Cerebellar nuclear complex (tissue), 1 donor: ENCODE measurements around the gene CPEB1.
"Not testable (repeated sequence)": the region's sequence is repeated elsewhere in the genome, so short reads cannot be mapped to it uniquely, and the experiment has no call there.

Source experiments
- DNase-seq, 2 experiments: peaks; one replicate each; lab custom pipeline; 2025; lab: John Stamatoyannopoulos, UW

Gene CPEB1

DNA sequence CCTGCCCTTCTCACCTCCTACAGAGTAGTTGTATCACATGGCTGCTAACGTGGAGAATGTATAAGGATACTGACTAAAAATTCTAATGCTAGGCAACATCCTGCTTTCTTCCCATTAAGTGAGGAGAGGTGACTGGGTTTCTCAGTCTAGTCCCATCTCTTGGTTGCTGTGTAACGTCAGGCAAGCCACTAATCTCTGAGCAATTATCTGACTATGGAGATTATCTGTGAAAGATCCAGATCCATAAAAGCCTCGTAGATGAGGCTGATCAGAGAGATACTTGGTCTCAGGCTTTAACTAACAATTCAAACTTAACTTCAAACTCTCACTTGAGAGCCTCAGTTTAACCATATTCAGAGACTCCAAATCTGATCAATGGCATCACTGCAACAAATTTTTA lies 102.2 kb downstream of the CPEB1 start:
- no peak for DNase-seq

DNA sequence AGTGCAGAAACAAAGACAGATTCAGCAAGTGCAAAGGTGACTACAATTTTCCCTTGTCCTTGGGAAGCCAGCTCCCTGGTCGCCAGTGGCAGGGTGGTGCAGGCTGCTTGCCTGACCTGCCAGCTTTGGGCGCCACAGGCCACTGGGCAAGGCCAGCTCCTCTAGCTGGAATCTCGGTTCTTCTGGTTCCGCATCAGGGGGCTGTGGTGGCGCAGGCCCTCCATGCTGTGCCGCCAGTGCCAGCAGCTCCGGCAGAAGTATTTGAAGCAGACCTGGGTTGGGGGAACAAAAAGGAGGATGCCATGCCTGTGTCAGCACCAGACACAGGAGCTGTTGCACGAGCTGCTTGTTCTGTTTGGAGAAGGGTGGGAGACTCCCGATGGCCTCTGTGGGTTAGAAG lies 102.7 kb downstream of the CPEB1 start:
- DNase-seq: no peak

DNA sequence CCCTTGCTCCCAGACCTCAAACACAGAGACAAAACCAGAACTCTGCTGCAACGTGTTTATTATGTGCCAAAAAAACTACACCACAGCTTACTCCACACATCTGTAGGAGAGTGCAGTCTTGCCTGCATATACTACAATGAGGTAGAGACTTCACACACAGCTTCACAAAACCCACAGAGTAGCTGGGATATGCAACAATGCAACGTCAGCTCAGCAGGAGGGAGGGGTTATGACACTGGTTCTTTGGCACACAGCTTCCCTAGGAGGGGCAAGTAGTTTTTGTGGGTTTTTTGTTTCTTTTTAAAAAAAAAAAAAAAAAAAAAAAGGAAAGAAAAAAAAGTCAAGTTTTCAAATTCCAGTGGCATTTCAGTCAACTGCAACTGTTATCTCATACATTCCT lies 104.0 kb downstream of the CPEB1 start:
- no peak for DNase-seq

DNA sequence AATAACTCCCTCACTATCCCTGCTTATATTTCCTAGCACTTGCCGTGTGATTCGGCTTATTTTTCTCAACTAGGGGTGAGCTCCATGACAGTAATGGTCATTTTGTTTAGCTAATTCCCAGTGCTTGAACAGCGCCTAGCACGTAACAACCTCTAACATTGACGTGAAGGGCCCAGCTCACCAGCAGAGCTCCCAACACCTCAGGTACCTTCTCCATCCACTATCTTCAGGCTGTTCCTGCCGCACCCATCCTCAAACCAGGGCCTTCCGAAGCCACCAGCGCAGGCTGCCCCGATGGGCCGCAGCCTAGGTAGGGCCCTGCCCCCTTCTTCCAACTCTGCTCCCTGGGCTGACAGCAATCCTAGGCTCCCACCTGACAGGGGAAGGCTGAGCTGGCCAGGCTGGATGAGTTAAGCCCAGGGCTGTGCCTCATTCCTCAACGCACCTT lies 106.2 kb downstream of the CPEB1 start:
- DNase-seq: no peak

DNA sequence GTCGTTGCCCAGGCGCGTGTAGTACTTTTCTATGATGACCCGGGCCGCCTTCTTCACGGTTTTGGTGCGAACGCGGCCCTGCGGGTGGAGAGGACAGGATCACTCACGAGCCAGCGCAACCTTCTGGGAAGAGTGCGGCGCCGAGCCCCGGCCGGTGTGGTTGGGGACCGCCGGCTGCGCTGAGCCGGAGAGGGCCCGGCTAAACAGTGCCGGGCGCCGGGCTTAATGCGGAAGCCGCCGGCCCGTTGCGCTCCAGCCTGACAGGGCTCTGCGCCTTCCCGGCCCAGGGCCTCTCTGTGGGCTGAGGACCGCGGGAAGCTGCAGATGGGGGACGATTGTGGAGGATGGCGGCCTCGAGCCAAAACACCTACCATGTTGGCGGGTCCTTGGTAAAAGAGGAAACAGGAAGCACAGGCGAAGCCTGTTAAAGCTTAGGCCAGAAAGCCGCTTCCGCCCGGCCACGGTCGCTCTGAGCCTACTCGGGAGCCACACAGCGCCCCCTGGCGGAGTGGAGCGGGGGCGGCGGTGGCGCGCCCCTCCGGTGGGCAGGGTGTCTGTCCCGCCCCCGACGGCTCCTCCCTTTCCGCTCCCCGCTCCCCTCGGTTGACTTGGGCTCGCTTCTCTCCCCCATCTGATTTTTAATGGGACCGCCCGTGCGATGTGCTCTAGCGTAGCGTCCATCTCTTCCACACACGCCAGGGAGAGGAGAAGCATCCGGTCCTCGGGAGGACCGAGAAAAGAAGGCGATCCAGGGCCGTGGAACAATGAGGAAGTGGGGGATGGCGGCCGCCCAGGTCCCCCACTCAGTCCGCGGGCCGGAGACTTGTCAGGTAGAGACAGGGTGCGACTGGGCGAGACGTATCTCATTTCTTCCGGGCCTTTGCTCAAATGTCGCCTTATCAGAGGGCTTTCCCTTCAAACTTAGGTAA lies 106.8 kb downstream of the CPEB1 start, which contains the start of gene RPS17:
Gene RPS17 (minus strand): TSS at position 403 of the 929 bp plus-strand sequence. CDS start 29 bp downstream, at position 374.
- DNase-seq: no peak

DNA sequence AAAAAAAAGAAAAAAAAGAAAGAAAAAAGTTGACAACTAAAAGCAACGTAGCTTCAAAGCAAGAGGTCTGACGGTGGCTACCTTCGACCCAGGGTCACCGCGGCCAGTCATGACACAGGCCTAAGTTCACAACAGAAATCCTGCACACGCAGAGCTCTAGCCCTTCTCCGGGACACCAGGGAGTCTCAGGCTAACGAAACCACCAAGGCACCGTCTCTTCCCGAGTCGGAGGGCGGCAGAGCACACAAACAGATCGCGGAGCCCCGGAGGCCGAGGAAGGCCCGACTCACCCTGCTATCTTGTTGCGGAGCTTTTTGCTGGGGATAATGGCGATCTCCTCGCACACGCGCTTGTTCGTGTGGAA lies 107.5 kb downstream of the CPEB1 start:
- no peak for DNase-seq

DNA sequence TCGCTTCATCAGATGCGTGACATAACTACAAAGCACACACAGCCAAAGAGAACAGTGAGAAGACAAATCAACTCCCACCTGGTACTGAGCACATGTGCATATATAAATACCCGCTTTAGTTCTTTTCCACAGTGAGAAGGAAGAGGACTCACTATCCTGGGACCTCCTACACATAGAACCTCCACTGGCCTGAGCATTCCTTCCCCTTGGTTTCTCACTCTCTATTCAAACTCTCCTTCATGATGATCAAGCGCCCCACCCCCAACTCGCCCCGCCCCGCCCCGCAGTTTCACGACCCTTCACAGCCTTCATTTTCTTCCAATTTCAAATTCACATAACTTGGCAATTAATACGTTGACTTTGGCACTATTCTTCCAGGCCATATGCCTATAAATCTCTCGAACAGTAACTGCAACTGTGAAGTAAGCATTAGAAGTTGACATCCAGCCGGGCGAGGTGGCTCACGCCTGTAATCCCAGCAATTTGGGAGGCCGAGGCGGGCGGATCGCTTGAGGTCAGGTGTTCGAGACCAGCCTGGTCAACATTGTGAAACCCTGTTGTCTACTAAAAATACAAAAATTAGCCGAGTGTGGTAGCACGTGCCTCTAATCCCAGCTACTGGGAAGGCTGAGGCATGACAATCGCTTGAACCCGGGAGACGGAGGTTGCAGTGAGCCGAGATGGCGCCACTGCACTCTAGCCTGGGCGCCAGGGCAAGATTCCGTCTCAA lies 108.0 kb downstream of the CPEB1 start:
- no peak for DNase-seq

DNA sequence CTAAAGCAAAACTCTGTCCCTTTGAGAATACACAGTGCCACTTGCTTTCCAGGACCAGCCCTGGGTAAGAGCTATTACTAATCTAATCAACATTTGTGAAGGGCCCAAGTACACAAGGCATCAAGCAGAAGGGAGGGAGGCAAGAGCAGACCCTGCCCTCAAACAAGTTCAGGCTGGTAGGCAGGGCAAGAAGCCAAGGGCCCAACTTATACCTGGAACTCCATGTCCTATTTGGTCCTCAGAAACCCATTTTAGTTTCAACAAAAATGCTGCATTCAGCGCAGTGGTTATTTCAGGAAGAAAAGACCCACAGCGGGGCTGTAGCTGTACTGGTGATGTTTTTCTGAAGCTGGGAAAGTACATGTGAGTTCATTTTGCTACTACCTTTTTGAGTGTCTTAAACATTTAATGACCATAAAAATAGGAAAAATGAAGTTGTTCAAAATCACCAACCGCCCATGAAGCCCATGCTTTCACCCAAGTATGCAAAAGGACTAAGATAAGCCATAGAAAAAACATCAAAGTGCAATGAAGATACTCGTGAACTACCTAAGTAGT lies 109.7 kb downstream of the CPEB1 start:
- no peak for DNase-seq

DNA sequence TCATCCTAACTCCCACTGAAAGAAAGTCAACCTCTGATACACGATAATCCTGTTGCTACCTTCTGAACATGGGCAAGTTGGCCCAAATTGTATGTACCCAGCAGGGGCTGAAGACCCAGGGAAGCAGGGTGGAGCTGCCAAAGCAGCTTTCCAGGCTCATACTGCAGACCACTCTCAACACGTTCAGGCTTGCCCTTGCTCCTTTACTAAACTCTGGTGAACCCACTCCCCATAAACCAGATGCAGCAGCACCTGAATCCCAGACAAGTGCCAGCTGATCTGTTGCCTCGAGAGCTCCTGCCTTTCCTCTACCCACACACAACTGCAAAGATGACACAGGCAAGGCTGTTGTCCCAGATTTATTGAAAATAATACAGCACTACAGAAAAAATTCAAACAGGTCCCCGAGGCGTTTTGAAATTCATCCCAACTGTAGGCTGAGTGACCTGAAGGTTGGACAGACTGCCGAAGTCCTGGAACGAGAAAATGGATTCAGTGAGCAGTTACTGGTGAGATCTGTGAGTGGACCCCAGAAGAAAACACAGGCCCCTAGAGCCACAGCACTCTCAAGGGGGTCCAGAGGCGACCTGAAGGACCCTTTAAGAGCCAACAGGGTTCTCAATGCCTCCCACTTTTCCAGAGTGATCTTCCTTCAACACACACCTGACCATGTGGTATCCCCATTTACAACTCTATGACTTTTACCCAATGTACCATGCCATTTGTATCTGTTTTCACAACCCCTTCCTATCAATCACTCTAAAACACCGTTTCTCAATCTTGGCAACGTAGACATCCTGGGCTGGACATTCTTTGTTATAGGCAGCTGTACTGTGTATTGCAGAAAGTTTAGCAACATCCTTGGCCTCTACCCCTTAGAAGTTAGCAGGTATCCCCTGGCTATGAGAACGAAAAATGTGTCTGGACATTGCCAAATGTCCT lies 110.5 kb downstream of the CPEB1 start:
- DNase-seq: no peak

DNA sequence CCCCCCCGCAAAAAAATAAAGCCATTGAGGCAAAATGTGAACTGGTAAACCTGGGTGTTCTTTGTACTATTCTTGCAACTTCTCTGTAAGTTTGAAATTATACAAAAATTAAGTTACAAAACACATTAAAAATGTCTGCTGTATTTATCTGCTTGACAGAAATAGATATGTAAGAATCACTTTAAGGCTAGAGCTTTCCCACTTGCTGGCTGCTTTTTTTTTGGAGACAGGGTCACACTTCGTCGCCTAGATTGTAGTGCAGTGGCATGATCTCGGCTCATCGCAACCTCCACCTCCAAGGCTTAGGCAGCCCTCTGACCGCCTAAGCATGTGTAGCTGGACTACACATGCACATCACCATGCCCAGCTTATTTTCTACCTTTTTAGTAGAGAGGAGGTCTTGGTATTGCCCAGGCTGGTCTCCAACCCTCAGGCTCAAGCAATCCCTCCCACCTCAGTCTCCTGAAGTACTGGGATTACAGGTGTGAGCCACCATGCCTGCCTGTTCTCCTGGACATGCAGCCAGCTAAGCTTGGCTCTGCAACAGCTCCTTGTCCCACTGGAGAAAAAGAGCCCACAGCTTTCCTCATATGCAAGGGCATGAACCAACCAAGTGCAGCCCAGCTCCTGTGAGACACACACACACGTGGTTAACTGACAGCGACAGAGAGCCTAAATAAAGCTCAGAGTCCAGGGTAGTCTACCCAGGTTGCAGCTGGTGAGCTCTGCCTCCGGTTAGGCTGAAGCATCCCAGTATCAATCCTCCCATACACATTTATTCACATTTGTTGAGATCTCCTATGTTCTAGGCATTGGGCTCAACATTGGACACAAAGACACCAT lies 111.4 kb downstream of the CPEB1 start:
- DNase-seq: no peak

DNA sequence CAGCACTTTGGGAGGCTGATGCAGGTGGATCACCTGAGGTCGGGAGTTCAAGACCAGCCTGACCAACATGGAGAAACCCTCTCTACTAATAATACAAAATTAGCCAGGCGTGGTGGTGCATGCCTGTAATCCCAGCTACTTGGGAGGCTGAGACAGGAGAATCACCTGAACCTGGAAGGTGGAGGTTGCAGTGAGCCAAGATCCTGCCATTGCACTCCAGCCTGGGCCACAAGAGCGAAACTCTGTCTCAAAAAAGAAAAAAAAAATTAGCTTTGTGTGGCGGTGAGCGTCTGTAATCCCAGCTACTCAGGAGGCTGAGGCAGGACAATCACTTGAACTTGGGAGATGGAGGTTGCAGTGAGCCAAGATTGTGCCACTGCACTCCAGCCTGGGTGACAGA lies 112.0 kb downstream of the CPEB1 start:
- not testable (repeated sequence) for DNase-seq

DNA sequence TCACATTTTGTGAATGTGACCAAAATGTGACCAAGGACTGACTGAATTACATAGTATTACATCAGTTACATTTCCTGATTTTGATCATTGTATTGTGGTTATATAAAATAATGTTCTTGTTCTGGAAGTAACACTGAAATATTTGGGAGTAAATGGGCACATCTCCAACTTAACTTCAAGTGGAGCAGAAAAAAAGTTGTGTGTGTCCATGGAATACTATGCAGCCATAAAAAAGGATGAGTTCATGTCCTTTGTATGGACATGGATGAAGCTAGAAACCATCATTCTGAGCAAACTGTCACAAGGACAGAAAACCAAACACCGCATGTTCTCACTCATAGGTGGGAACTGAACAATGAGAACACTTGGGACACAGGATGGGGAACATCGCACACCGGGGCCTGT lies 112.7 kb downstream of the CPEB1 start:
- DNase-seq: not testable (repeated sequence)

DNA sequence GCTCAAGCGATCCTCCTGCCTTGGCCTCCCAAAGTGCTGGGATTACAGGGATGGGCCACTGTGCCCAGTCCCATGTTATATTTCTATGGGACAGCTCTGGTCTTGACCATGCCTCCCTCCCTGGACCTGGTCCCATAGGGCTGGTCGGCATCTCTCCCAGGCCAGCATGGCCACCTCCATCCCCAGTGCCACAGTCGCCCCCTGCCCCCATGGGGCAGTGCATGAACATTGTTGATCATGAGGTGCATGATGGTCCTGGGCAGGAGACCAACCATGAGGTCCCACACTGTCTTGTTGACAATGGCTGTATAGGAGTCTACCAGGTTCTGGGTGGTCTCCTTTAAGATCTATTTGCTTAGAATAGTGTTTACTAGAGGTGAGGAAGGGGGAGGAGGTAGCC lies 113.4 kb downstream of the CPEB1 start:
- no peak for DNase-seq

DNA sequence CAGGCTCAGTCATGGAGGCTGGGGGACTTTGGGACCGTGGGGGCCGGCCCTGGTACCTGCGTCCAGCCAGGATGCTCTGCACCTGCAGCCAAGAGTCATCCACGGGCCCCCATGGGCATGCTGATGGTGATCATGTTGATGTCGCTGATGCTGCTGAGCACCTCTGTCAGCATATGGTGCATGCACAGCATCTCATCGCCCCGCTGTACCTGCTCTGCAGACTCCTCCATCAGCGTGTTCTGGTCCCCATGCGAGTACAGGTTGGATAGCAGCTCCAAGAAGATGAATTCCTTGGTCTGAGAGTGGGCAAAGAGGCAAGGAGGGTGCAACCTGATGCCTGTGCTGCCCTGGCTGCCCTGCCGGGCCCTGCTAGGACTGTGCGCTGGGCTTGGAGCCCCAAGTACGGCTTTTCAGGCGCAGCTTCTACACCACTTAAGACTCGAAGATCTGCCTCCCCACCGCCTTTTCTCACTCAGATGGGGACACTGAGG lies 114.1 kb downstream of the CPEB1 start:
- DNase-seq: no peak

DNA sequence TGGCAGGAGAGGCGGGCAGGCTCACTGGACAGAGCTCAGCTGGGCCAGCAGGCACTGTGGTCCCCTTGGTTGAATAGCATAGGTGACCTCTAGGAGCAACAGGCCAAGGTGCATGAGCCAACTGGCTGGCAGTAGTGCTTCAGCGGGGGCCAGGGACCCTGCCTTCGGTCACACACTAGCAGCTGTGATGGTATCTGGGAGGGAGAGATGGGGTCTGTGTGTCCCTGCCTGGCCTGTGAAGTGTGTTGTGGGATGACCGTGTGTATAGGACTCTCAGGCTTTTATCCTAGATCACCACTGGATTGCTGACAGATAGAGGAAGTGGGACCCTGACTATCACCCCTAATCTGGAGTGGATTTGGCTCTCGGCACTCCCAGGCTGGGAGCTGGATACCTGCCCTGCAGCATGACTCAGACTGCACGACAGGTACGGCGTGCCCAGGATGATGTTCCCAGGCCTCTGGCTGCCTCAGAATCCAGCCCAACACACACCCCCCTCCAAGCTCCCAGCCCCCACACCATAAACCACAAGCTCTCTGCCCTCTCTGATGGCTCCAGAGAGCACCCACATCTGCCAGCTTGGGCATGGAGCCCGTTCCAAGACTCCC lies 114.7 kb downstream of the CPEB1 start:
- DNase-seq: no peak

DNA sequence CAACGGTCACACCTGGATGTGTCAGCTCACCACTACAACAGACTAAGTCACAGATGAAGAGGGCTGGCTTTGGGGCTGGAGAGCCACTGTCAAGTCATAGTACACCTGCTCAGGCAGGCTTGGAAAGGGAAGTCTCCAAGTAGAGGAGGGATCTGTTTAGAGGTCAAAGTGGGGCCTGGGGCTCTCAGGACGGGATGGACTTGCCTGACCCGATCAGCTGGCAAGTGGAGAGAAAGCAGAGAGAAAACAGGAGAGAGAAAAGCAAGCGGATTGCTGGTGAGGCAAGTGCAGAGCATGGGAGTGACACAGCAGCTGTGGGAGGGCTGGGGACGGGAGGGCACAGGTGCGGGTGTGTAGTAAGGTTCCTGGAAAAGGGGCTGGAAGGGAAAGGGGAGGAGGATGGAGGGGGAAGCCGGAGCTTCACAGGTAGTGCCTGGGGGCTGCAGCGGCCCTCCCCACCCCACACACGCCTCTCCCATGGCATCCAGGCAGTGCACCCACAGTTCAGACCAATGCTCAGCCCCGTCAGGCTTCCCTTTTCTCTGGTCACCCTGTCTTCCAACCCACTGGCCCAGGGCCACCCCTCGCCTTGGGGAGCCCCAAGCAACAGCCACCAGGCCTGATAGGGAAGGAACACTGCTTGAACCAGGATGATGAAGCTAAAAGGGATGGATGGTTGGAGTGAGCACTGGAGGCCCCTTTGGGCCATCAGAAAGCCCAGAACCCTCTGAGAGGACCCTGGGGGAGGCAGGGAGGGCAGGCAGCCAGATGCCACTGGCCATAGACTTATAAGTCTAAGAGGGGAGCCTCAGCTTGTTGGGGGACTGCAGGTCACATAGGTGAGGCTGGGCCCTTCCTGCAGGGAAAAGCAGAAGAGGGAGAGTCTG lies 115.4 kb downstream of the CPEB1 start:
- no peak for DNase-seq

DNA sequence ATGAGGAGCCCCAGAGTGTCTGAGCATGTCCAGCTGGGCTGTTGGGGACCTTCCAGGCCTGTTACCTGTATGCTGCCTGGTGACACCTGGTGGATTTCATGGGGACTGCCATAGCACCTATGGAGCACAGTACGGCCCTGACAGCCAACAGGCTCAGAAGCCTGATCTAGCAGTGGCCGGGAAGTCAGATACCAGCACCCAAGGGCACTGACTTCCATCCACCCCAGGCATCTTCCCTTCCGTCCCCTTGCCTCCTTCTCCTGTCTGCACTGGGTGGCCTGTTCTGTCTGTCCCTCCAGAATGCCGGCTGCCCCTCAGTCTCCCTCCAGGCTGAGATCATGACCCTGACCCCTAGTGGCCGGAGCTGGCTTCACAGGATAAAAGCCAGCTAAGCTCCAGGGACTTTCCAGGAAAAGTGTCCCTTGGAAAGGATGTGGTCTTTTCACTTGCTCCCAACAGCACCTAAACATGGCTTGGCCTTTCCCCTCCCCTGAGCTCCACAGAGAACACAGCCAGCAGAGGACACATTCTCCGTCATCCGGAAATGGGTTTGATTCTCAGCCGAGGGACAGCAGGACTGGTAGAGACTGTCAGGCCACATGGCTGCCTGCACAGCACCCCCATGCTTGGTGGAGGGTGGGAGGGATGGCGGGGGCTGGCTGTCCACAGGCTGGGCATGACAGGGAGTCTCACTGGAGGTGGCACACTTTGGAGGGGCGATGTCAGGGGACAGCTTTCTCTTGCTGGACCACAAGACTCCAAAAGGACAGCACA lies 116.4 kb downstream of the CPEB1 start:
- DNase-seq: no peak

DNA sequence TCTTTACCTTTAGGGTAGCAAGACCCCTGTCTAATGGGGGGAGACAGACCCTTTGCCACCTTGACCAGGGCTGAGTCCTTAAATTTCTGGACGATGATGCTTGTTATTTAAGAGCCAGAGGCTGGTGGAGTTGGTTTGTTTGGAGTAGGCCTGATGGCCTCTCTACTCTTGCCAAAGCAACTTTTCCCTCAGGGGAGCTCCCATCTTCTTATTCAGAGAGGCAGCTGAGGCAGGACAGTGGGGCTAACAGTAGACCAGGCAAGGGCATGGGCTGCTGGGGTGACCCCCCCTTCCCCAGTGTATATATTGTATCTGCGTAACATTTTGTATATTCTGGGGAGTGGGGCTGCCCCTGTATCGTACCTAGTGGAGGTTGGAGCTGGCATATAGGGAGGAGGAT lies 117.2 kb downstream of the CPEB1 start:
- DNase-seq: no peak
